Left lobe of liver (tissue), 2 donors: ENCODE results near the gene ANKMY1. TPM values are rescaled to one million over a fixed set of nuclear protein-coding genes. Genes with fewer than 3 reads are reported as not detected.
"Not testable (repeated sequence)": the region's sequence is repeated elsewhere in the genome, so short reads cannot be mapped to it uniquely, and the experiment has no call there.

ENCODE experiments used
- ATAC-seq: fragments of 200-7000 bp; cut with Tn5 transposase; one replicate; pipeline ENCODE4 v1.9.1; 2020; ENCODE audit warnings: mild to moderate bottlenecking, moderate library complexity
- DNase-seq: peaks from one replicate; pipeline ENCODE4 v3.0.0-alpha.2; 2020; ENCODE audit warnings: low spot score
- total RNA-seq: library from RNA; stranded (reverse); gene quantifications from one replicate; pipeline ENCODE4 v1.2.1, GENCODE V29; 2021
- donor health status: DM: no; HTN: no; CAD: no; lungs with moderate emphysema.
- donor health status: DM: no; HTN: yes; CAD: no.

The ANKMY1 gene
- total RNA-seq, 1 donor from 2014 or later, result 13.1 TPM

- DNase-seq, result peak; percentile 23
- ATAC-seq, result no peak
These were observed 48.8 kb downstream of the ANKMY1 start for GRCh38 chr2:240508832-240509545.

GRCh38 chr2:240507778-240508251, 50.0 kb downstream of the ANKMY1 start:
- DNase-seq (peak; percentile 32), ATAC-seq (no peak)

DNA sequence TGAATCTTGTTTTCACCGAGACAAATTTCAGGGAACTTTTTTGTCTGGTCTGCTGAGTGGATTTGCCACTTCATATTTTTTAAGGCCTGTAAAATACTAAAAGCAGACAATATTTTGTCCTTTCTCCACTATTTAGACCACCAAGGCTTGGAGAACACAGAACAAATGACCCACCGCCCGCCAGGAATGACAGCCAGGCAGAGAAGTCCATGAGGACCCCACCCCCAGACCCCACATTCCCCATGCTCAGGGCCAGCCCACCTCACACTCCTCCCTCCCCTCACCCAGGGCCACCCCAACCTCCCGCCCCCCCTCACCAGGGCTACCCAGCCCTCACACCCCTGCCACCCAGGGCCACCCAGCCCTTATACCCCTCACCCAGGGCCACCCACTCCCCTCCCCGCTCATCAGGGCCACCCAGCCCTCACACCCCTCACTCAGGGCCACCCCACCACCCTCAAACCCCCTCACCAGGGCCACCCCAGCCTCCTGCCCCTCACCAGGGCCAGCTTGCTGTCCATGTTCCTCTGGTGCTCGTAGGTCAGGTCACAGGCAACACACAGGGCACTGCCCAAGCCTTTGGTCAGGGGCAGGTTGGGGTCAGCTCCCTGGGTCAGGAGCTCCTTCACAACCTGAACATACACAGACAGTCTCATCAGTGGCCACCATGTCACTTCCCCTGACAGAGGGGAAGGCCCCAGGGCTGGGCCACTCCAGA, 50.6 kb downstream of the ANKMY1 start:
- DNase-seq (peak; percentile 30), ATAC-seq (no peak)

DNA sequence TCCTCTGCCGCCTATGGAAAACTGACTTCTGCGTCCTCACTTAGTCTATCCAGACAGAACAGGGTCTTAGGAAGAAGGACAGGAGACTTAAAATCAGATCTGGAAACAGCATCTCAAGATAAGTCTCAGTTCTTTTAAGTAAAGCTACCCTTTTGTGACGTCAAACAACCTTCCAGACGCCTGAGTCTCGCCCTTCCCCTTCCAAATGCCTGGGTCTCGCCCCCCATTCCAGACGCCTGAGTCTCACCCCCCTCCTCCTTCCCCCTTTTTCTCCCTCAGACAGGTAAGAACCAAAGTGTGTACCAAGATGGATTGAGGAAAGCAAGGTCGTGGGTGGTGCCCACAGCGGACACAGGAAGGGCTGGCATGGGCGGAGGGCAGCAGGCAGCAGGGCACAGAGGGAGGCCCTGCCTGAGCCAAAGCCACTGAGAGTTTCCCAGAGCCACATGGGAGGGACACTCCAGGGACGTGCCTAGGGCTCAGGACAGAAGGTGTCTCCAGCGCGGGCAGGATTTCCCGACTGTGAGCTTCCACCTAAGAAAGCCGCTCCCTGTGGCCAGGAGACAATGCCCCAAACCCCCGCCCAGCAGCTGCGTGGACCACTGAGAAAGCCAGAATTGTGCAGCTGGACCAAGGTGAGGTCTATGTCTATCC, 51.3 kb downstream of the ANKMY1 start:
- DNase-seq, result peak; percentile 32
- no peak for ATAC-seq

- no peak for ATAC-seq
These were observed 51.9 kb downstream of the ANKMY1 start for GRCh38 chr2:240505910-240506309.

GRCh38 chr2:240503848-240504247, 53.9 kb downstream of the ANKMY1 start:
- ATAC-seq (no peak), DNase-seq (peak; percentile 6)

More at GRCh38 chr2:240505910-240506309, 51.9 kb downstream of the ANKMY1 start:
- DNase-seq, result peak; percentile 35

- DNase-seq (peak; percentile 15), ATAC-seq (no peak)
These were observed 54.4 kb downstream of the ANKMY1 start for GRCh38 chr2:240503375-240503774.

DNA sequence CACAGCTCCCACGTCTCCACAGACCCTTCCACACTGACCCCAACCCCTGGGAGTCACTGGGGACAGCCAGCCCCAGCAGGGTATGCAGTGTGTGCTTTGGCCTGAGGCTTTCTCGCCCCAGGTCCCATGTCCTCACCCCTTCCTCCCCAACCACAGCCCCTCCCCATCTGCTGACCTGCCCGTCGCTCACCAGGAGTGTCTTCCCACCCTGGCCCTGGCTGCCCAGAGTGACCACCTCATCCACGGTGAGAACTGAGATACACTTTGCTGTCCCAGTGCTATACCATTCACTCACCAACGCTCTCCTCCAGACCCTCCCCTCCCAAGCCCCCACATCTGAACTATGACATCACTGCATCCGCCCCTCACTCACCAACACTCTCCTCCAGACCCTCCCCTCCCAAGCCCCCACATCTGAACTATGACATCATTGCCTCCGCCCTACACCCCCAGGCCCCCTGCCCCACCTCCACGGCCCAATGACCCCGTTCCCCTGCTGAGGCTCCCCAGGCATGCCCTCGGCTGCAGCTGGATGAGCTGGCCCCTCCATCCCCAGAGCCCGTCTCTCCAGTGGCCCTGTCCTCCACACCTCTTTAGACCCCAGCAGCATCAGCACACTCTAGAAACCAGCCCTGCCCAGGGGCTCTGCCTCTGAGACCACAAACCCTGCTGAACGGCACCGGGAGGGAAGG, 55.2 kb downstream of the ANKMY1 start:
- DNase-seq, result peak; percentile 41

DNA sequence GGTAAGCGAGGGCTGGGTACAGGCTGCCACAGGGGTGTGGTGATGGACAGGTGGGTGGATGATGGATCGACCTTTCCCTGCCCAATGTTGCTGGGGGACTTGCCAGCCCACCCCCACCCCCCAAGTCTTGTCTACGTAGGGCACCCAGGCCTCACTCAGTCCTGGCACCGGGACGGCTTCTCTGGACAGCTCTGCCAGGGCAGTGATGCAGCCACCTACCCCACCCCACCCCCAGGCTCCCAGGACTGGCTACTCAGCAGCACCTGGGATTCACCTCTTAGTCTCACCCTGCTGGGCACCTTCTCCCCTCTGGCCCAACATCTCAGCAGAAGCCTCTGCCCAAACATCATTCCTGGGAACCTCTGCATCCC, 55.7 kb downstream of the ANKMY1 start:
- ATAC-seq (no peak), DNase-seq (peak; percentile 36)

More for the DNA sequence above, 55.2 kb downstream of the ANKMY1 start:
- no peak for ATAC-seq

DNA sequence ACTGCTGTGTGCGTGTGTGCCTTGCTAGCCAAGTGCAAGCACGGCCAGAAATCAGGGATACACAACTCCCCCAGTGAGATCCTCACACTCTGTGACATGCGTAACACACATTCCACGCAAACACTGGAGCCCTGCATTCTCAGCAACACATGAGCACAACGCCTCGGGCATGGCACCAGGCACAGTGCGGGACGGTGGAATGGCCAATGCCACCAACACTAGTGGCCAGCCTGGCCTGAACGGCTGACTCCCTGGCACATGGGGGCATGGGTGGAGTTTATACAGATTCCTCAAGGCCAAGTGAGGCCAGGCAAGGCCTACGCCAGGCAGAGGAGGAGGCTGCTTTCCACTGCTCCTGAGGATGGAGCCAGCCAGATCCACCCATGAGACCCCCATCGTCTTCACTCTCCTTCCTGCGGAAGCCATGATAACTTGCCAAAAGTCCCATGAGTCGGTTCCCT, 56.2 kb downstream of the ANKMY1 start:
- ATAC-seq (no peak), DNase-seq (peak; percentile 26)

DNA sequence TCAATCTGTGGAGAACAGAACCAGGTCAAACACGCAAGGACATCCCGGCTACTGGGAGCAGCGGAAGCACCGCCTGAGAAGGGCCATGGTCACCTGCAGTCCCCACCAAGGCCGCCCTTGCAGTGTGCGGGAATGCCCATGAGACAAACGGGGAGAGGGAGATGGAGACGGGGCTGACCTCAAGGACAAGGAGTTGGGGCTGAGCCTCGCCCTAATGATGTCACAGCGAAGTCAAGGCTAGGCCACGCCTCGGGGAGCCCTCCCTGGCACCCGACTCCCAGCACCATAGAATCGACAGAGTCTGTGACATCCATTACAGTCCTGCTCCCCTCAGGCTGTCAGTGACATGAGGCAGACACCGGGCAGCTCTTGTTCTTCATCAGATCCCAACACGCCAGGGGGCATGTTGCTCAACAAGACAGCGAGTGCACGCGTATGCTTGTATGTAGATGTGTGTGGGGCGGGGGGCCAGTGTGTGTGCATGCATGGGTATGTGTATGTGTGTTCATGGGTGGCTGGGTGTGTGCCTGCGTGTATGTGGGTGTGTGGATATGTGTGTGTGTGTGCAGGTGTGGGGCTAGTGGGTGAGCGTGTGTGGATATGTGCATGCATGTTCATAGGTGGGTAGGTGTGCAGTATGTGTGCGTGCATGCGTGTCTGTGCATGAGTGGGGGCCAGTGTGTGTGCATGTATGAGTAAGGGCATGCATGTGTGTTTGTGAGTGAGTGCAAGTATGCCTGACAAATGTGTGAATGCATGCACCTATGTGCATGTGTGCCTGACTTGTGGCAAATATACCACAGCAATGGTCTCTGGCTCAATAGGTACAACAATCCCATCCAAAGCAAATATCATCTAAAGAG, 57.0 kb downstream of the ANKMY1 start:
- ATAC-seq (no peak), DNase-seq (peak; percentile 39)

DNA sequence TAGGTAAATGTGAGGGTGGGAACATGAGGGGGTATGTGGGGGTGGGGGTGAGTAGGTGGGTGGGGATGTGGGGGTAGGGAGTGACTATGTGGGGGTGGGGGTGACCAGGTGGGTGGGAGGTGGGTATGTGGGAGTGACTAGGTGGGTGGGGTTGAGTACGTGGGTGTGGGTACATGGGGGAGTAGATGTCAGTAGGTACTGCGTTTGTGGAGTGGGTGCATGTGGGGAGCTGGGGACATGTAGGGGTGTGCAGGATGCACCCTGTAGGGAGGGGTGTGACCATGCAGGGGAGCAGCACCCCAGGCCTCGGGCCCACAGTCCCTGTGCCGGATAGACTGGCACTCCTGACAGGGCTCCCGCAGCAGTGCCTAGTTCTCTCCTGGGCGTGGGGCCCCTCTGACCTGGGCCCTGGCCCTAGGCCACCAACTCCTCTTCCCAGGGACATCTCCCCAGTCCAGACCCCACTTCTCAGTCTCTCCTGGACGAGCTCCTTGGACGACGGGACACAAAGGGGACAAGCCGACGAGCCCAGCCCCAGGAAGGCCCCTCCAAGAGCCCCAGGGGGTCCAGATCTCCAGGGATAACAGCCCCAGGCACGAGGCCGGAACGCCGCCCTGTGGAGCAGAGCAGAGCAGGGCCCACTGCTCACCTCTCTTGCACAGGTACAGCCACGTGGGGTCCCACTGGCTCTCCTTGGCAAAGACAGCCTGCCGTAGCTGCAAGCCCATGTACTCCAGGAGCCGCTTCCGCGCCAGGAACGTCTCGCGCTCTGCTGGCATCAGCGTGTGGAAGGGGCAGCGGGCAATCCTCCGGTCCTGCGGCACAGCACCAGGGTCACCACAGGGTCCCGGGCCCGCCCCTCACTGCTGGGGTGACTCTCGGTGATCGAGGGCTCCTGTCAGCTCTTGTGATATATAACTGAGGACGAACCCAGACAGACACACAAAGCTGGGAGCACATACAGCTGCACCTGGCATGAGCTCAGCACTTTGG, 58.2 kb downstream of the ANKMY1 start:
- DNase-seq, result peak; percentile 43
- ATAC-seq, result no peak

DNA sequence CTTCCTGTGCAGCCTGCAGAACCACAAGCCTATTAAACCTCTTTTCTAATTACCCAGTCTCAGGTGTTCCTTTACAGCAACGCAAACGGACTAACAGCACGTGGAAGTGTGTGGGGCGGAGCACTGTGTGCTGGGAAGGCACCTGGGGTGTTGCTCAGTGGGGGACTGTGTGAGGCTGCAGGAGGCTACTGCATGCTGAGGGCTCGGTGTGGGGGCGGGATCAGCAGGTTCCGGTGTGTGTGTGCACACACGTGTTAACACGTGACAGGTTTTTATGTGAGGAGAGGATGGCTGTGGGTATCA, 58.9 kb downstream of the ANKMY1 start:
- no peak for ATAC-seq
- peak; percentile 33 for DNase-seq

GRCh38 chr2:240498171-240498957, 59.4 kb downstream of the ANKMY1 start:
- no peak for DNase-seq
- ATAC-seq, result no peak

GRCh38 chr2:240497082-240497481, 60.7 kb downstream of the ANKMY1 start:
- not testable (repeated sequence) for ATAC-seq, DNase-seq

GRCh38 chr2:240494942-240495341, 62.8 kb downstream of the ANKMY1 start:
- not testable (repeated sequence) for DNase-seq, ATAC-seq

DNA sequence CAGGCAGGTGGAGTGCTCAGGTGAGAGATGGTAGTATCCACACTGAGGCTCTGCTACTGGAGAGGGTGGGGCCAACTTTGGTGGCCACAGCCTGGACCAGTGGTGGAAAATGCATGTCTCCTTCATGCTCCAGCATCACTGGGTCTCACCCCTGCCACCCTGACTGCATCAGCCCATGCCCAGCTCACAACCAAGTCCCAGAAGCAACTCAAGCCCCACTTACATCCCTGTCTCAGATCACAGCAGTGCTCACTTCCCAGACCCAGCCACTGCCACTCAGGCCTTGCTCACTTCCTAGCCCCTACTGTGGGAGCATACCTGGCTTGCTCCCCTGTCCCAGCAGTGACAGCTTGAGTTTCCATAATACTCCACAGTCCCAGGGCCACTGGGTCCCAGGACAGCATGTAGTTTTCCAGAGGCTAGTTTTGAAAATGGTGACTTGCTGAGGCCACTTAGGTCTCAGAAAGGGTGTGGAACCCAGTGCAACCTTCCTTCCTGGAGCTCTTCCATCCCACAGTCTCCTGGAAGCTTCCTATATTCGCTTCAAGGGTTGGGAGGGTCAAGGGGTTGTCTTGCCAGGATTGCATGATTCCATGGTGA, 63.5 kb downstream of the ANKMY1 start:
- ATAC-seq, result no peak
- no peak for DNase-seq

- DNase-seq (no peak), ATAC-seq (no peak)
These were observed 66.3 kb downstream of the ANKMY1 start for GRCh38 chr2:240491483-240491882.
